ENCODE results near the gene OR4F6. TPM values are rescaled to one million over a fixed set of nuclear protein-coding genes. Genes with fewer than 3 reads are reported as not detected.

The OR4F6 gene
- total RNA-seq, 1 donor from 2014 or later, result not detected

DNA sequence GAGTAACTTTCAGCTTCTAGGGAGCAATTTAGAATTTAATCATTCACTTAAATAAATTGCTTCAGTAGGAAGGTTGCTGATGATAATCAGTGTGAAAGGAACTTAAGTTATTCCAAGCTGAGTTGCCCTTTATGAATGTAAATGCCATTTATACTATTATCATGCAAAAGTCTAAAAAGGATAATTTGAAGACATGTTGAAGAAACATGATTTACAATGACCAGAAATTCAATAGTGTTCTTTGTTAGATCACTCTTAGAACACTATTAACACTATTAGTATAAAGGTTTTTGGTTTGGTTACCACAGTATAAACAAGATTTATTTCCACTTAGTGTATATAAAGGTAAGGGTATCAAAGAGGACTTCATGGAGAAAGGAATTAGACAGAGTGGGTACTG is 1.6 kb downstream of the OR4F6 start:
- no peak for DNase-seq

DNA sequence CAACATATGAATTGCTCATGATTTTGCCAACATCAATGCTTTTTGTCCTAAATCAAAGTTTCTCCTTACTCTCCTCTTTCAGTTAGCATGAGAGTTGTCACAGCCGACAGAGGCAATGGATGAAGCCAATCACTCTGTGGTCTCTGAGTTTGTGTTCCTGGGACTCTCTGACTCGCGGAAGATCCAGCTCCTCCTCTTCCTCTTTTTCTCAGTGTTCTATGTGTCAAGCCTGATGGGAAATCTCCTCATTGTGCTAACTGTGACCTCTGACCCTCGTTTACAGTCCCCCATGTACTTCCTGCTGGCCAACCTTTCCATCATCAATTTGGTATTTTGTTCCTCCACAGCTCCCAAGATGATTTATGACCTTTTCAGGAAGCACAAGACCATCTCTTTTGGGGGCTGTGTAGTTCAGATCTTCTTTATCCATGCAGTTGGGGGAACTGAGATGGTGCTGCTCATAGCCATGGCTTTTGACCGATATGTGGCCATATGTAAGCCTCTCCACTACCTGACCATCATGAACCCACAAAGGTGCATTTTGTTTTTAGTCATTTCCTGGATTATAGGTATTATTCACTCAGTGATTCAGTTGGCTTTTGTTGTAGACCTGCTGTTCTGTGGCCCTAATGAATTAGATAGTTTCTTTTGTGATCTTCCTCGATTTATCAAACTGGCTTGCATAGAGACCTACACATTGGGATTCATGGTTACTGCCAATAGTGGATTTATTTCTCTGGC is 2.5 kb downstream of the OR4F6 start:
- DNase-seq, result no peak

DNA sequence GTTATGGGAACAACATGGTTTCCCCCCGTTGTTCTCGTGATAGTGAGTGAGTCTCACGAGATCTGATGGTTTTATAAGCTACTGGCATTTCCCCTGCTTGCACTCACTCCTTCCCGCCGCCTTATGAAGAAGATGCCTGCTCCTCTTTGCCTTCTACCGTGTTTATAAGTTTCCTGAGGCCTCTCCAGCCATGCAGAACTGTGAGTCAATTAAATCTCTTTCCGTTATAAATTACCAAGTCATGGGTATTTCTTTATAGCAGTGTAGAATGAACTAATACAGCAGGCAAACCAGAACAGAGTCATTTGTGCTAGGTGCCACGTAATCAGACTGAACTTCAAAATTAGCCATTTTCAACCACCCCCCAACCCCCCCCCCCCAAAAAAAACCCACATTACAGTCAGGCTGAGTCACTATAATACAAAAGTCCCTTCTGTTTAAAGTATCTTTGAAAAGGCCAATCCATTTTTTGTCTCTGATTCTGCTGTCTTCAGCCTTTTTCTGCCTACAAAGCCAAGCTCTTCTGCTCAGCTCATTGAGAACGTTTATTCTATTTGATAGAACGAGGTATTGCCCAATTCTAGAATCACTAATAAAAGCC is 4.1 kb downstream of the OR4F6 start:
- no peak for DNase-seq

DNA sequence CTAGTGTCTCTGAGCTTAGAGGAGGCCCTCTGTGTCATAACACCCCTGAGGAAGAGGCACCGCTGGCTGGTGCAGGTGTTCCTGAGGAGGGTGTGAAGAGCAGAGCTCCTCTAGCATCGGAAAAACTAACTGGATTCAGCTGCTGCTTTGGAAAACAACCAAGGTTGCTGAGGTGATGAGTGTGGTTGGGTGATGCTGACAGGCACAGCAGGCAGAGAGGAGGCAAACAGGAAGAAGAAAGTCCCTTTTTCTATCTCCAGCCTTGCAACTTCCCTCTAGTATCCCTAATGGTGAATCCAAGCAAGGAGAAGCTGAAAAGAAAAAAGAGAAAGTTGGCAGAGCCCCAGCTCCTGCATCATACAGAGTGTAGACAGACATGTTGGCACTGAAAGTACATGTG is 4.9 kb downstream of the OR4F6 start:
- no peak for DNase-seq

DNA sequence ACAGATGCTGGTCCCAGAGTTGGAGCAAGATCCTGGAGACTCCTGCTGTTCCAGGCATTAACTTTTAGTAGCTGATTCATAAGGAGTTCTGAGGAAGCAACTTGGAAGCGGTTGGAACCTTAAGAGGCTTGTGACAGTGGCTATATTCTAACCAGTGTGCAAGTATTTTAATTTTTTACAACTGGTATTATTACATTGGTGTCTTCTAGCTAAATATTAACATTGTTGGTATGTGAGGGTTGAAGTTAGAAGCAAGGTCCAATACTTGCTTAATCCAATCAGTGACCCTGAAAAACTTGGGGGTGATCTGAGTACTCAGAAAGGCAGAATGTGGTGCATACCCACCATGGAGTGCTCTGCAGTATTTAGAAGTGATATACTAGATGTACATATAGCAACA is 7.1 kb downstream of the OR4F6 start:
- DNase-seq, result no peak

DNA sequence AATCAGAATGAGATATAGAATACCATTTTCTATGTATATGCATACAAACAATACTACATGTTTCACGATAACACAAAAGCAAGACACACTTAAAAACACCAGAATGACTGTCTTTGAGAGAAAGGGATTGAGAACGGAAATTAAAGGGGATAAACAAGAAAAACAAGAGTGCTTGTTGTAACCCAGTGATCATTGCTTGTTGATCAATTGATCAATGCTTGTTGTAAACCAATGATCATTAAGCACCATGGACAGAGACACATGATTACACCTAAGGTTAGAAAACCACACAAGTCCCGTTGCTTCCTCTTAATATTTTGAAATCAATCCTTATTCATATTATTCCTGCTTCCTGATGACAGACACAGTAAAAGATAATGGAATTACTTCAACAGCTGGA is 7.6 kb downstream of the OR4F6 start:
- DNase-seq, result no peak

DNA sequence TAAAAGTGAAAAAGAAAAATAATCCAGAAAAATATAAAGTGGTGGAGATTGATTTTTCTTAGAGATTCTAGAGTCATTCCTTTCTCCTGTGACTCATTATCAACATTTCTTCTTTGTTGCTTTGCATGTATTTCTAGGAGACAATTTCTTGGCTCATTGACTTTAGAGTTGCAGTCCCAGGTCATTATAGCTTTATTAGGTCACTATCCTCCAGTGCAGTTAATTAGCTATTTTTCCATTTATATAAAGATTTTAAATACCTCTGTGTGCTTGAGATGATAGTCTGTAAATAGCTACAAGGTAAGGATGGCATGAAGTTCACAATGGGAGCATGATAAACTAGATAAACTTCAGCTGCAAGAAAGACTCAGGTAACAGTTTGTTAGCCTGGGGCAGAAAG is 8.6 kb downstream of the OR4F6 start, which contains the start of gene OR4F15:
Gene OR4F15, plus strand, starts transcription at position 301 of the 400 bp plus-strand sequence. CDS start 5,985 bp downstream, outside the sequence.
- DNase-seq, result no peak

DNA sequence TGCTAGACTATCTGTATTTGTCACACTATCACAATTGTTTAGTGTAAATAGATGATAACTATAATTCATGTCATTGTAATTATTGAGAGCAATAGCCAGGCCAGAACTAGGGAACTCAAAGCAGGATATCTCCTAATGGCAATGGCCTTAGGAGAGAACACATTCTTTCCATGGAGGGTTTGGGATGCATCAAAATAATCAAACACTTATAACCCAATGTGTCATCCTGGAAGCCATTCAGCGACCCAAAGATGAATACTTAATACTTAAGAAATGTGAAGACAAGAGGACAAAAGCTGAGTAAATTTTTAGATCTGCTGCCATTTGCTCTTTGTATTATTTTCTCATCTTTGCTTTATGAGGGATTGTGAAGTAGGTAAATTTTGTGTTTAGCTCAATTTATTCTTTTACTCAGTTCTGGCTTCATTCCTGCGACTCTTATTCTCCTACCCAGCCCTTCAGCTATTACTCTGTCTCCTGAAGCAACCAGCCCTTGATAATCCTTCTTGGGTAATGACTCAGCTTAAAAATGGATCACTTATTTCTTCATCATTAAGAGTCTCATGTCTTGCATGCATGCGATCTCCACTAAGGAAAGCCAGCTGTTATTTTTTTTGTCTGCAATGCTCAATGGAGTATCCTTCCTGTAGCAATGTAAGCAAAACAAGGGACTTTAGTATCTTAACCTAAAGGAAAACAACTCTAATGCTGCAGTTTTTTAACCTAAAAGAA is 10.7 kb downstream of the OR4F6 start:
- DNase-seq, result no peak

DNA sequence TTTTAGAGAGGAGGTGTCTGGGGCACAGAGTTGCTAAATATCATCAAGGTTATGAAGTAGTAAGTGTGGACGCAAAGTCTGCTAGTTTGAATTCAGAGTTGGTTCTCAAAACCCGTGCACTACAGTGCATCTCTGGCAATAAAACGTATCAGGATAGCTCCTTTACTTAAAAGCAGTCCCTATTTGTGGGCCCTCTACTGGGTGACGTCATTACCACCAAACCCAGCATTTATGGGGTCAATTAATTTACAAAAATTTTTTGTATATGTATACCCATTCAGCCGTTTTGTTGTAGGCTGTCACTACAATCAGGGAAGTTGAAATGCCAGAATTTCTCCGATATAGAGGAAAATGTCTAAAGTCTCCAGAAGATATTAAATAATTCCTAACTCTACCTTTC is 17.5 kb downstream of the OR4F6 start:
- no peak for DNase-seq

DNA sequence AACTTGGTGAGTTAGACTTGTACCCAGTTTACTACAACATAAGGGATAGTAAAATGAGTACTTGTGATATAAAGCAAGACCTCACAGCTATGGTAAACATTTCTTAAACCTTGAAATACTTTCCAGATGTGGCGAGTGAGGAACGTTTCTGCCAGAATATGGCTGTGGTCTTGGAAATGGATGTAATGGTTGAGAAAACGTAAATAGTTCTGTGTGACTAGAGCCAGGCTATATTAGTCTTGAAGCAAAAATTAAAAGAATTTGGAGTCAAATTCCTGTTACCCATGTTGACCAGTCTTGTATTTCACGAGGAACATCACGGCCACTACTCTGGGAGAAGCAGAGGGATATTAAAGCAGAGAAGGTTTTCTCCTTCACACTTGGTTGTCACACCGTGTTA is 23.9 kb downstream of the OR4F6 start:
- DNase-seq, result no peak

DNA sequence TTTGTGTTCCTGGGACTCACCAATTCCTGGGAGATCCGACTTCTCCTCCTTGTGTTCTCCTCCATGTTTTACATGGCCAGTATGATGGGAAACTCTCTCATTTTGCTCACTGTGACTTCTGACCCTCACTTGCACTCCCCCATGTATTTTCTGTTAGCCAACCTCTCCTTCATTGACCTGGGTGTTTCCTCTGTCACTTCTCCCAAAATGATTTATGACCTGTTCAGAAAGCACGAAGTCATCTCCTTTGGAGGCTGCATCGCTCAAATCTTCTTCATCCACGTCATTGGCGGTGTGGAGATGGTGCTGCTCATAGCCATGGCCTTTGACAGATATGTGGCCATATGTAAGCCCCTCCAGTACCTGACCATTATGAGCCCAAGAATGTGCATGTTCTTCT is 25.5 kb downstream of the OR4F6 start:
- DNase-seq, result no peak

DNA sequence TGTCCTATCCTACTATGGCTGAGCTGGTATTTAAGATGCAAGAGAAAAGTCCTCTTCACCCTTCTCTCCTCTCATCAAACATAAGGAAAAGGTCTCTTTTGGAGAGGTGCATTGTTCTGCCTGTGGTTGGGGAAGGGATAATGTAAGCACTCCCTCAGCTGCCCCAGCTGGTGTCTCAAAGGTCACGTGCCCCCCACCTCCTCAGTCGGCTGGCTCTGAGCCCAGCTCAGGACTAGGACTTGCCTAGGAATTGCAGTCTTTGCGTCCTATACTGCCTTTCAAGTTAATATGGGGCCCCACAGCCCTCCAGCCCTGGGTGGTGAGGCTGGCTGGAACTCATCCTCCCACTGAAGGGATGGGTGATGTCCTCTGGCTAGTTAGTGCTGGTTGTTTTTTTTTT is 38.3 kb downstream of the OR4F6 start:
- DNase-seq, result no peak

DNA sequence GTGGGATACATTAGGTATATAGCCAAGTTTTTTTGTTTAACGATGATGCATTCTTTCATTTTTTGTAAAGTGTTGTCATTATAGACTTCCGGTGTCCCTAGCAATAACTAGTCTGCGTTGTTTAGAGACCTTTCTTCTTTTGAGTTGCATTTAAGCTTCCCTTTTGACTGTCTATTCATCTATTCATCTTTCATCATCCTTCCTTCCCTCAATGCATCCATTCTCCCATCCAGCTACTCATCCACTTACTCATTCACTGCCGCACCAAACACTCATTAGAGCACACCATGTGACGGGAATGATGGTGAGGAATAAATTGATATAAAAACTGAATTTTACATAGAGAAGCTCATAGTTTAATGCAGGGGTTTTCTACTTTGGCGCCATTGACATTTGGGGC is 41.6 kb downstream of the OR4F6 start:
- no peak for DNase-seq

DNA sequence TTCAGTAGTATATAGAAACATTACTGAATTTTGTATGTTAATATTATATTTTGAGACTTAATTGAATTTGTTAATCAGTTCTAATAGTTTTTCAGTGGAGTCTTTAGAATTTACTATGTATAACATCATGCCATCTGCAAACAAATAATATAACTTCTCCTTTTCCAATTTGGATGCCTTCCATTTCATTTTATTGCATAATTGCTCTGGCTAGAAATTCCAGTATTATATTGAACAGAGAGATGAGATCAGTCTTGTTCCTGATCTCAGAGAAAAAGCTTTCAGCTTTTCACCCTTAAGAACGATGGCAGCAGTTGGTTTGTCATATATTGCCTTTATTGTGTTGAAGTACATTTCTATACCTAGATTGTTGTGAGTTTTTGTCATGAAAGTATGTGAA is 49.0 kb downstream of the OR4F6 start:
- no peak for DNase-seq

Small RNAs within 50 kb of the gene (small RNA-seq; reads per million reads assigned to genes)
- gene RN7SL209P, result not detected

Other genes starting within 250 kb of the OR4F6 start
- gene TM2D3, start 151.1 kb upstream of the OR4F6 start, total RNA-seq, result 85.3 TPM
- 34.9 TPM for gene TARS3, start 79.0 kb upstream of the OR4F6 start, total RNA-seq
- gene OR4F15, start 8.7 kb downstream of the OR4F6 start, total RNA-seq, result not detected

All from occipital lobe (tissue), 3 donors.